K562 treated with DMSO at 1 percent for 48 hours (cell line): ENCODE data around the gene RNPC3. TPM values are rescaled to one million over a fixed set of nuclear protein-coding genes. Genes with fewer than 3 reads are reported as not detected.

Experiments used
- total RNA-seq: library from RNA; unstranded; fragments of 300-600 nt; gene quantifications from 2 replicates; pipeline ENCODE4 v1.2.3, GENCODE V29; 2022; ENCODE audit warnings: low replicate concordance; ENCODE audit errors: extremely low read depth

The RNPC3 gene, protein sequence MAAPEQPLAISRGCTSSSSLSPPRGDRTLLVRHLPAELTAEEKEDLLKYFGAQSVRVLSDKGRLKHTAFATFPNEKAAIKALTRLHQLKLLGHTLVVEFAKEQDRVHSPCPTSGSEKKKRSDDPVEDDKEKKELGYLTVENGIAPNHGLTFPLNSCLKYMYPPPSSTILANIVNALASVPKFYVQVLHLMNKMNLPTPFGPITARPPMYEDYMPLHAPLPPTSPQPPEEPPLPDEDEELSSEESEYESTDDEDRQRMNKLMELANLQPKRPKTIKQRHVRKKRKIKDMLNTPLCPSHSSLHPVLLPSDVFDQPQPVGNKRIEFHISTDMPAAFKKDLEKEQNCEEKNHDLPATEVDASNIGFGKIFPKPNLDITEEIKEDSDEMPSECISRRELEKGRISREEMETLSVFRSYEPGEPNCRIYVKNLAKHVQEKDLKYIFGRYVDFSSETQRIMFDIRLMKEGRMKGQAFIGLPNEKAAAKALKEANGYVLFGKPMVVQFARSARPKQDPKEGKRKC
- total RNA-seq, result not detected in 2 replicates

DNA sequence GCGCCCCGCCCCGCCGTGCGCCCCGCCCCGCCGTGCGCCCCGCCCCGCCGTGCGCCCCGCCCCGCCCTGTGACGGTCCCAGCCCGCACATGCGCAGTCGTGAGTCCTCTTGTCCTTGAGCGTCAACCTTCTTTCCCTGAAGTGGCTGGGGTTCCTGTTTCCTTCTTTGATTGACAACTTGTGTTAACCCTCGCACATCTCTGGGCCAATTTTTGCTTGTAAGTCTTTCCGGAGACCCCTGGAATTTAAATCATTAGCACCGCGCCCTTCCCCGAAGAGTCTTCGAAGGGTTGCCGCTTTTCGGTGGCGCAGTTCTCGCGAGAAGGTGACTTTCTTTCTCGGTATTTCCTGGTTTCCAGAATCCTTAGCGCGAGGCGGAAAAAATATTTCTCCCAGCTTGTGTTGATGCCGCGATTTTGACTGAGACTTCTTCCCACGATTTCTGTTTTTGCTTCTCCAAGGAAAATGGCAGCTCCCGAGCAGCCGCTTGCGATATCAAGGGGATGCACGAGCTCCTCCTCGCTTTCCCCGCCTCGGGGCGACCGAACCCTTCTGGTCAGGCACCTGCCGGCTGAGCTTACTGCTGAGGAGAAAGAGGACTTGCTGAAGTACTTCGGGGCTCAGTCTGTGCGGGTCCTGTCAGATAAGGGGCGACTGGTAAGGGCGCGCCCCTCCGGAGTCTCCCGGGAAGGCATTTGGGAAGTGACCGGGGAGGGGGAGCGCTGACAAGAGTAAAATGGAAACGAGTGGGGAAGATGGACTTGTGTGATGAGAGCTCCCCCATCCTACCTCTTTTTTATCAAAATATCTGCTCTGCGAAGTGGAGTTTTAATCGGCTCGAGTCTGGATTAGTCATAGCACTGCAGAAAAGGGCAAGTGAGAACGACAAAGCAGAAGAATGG, at the start of gene RNPC3:
Gene RNPC3, plus strand, starts transcription at position 93 of the 901 bp plus-strand sequence. Its CDS starts 372 bp downstream, at position 465.

DNA sequence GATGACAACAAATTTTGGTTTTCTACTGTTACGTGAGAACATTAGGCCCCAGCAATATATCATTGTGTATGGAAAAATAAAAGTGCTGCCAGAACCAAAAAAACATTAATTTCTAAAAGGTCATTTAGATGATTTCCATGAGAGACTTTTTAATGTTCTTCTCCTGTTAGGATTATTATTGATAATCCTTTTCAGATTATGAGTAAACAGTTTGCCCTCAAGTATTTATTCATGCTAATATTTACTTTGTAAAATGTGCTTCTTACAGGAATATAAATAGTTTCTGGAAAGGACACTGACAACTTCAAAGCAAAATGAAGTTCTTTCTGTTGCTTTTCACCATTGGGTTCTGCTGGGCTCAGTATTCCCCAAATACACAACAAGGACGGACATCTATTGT, 45.8 kb downstream of the RNPC3 start, which contains the start of gene AMY2B:
Gene AMY2B, plus strand, starts transcription at position 301 of the 400 bp plus-strand sequence. Its CDS starts 14 bp downstream, at position 315.

Other genes starting within 250 kb of the RNPC3 start
- gene AMY2B, start 45.9 kb downstream of the RNPC3 start, total RNA-seq, result not detected in 2 replicates
- not detected in 2 replicates for gene AMY2A, start 91.7 kb downstream of the RNPC3 start, total RNA-seq
- gene AMY1A, start 130.1 kb downstream of the RNPC3 start, total RNA-seq, result not detected in 2 replicates
- not detected in 2 replicates for gene AMY1B, start 170.5 kb downstream of the RNPC3 start, total RNA-seq
- gene AMY1C, start 224.2 kb downstream of the RNPC3 start, total RNA-seq, result not detected in 2 replicates